Measurements from ENCODE around the gene ZDHHC12.

Gene ZDHHC12

DNA sequence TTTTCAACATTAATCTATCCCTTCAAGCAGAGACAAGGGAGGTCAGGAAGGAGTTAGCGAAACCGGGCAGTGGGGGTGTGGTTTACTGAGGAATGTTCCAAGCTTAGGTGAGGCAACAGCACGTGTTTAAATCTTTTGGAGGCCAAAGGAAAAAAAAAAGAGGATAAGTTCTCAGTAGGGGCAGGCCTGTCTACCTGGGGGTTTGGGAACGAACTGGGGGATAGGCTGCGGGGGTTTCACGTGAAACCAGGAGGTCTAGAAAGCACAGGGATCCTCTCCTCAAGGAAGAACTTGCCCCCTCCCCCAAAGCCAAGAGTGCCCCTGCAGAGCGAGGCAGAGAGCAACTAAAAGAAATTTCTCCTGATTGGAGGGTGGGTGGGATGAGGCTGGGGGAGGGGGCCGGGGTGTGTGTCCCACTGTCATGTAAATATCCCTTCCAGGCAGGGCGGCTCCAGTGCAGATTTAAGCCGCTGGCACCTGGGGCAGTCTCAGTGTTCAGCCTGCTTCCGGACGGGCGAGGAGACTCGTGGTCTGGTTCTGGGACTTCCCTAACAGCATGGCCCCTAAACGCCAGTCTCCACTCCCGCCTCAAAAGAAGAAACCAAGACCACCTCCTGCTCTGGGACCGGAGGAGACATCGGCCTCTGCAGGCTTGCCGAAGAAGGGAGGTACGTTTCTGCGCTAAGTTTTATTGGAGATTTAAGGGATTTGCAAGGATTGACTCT, 40.4 kb downstream of the ZDHHC12 start:
- TF ChIP-seq CTCF (IDR thresholded peaks at IDR 0.05; ENCODE audit: low read depth, low read length), result no peak
- H3K4me3 ChIP-seq (replicated peaks in 1 of 2; ENCODE audit: low read depth in 2 of 2, low read length in 2 of 2), result peak overlapping the region; percentile 58 to 69
- peak; percentile 64 to 80 for DNase-seq (ENCODE audit: low read depth in 2 of 2)

DNA sequence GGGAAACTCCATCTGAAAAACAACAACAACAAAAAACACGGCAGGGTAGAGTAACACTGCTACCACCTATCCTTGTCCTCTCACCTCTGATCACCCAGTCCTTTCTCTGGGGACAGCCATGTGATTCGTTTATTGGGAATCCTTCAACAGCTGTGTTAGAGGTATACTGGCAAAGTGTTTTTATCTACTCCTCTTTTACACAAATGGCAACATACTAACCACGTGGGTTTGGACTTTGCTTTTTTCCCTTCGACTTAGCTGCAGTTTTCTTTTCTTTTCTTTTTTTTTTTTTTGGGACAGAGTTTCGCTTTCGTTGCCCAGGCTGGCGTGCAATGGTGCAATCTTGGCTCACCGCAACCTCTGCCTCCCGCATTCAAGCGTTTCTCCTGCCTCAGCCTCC, 46.1 kb downstream of the ZDHHC12 start:
- TF ChIP-seq CTCF (IDR thresholded peaks at IDR 0.05; ENCODE audit: low read depth, low read length), result no peak
- no peak for DNase-seq (ENCODE audit: low read depth in 2 of 2)

GRCh38 chr9:128675382-128675781, 48.5 kb downstream of the ZDHHC12 start:
- no peak overlapping the region for H3K4me3 ChIP-seq (replicated peaks in 1 of 2; ENCODE audit: low read depth in 2 of 2, low read length in 2 of 2)
- no peak for TF ChIP-seq CTCF (IDR thresholded peaks at IDR 0.05; ENCODE audit: low read depth, low read length)
- no peak for DNase-seq (ENCODE audit: low read depth in 2 of 2)

More for the DNA sequence above, 46.1 kb downstream of the ZDHHC12 start:
- no peak overlapping the region for H3K4me3 ChIP-seq (replicated peaks in 1 of 2; ENCODE audit: low read depth in 2 of 2, low read length in 2 of 2)

Data from cardiac fibroblast (primary cell).